Naive thymus-derived CD4-positive, alpha-beta T cell (primary cell): ENCODE data around the gene NEDD9. TPM values are rescaled to one million over a fixed set of nuclear protein-coding genes. Genes with fewer than 3 reads are reported as not detected.

Source experiments
- ATAC-seq: fragments of 150-1000 bp; cut with Tn5 transposase; 2 replicates; pipeline ENCODE4 v1.10.0; 2021; ENCODE audit warnings: mild to moderate bottlenecking, moderate library complexity
- CTCF ChIA-PET: fragments of 350-600 bp; sonication (Branson Sonifier 250); formaldehyde crosslinking; loops from one replicate; lab custom pipeline; 2021; ENCODE audit warnings: antibody characterized with exemption; lab: Charles Lee
- POLR2A ChIA-PET: fragments of 350-600 bp; sonication (Branson Sonifier 250); formaldehyde crosslinking; loops from one replicate; lab custom pipeline; 2021; ENCODE audit warnings: antibody characterized with exemption, inconsistent platforms; lab: Charles Lee
- DNase-seq, 9 donors: peaks; one replicate each; pipeline versions ENCODE4 v3.0.0 to v3.0.0-alpha.2; 2020 to 2022; ENCODE audit warnings: mixed read lengths in 1 of 9
- H3K27ac ChIP-seq: one replicate; pipeline ENCODE4 v1.7.0; 2013; ENCODE audit warnings: mild to moderate bottlenecking, low read depth, low read length, moderate library complexity
- H3K27me3 ChIP-seq, 2 donors: one replicate each; pipeline ENCODE4 v1.7.0; 2013; ENCODE audit warnings: low read length in 2 of 2, mild to moderate bottlenecking in 2 of 2, moderate library complexity in 2 of 2; ENCODE audit not compliant: control insufficient read depth in 2 of 2, insufficient read depth in 2 of 2
- H3K36me3 ChIP-seq, 3 experiments: 1 replicate in 2 of 3; 2 replicates in 1 of 3; pipeline ENCODE4 v1.7.0; 2013; ENCODE audit warnings: low read length in 3 of 3, mild to moderate bottlenecking in 3 of 3, moderate library complexity in 1 of 3; ENCODE audit not compliant: insufficient read depth in 3 of 3, control insufficient read depth in 2 of 3
- H3K4me1 ChIP-seq, 2 donors: one replicate each; pipeline ENCODE4 v1.7.0; 2013; ENCODE audit warnings: low read length in 2 of 2, mild to moderate bottlenecking in 2 of 2, moderate library complexity in 1 of 2; ENCODE audit not compliant: control insufficient read depth in 2 of 2, insufficient read depth in 2 of 2
- H3K4me3 ChIP-seq: 2 replicates; pipeline ENCODE4 v1.7.0; 2013; ENCODE audit warnings: mild to moderate bottlenecking, low read length
- H3K9me3 ChIP-seq, 3 experiments: 1 replicate in 2 of 3; 2 replicates in 1 of 3; pipeline ENCODE4 v1.7.0; 2013; ENCODE audit warnings: low read length in 3 of 3; ENCODE audit not compliant: control insufficient read depth in 2 of 3
- H3K27ac Mint-ChIP-seq, 9 donors: one replicate each; pipeline ENCODE4 v1.8.0; 2020 to 2022; ENCODE audit warnings: mixed read lengths in 9 of 9, mild to moderate bottlenecking in 8 of 9, moderate library complexity in 5 of 9, inconsistent platforms in 2 of 9
- H3K27me3 Mint-ChIP-seq, 5 donors: one replicate each; pipeline ENCODE4 v1.8.0; 2021 to 2022; ENCODE audit warnings: mixed read lengths in 5 of 5, mild to moderate bottlenecking in 1 of 5
- H3K36me3 Mint-ChIP-seq, 5 donors: one replicate each; pipeline ENCODE4 v1.8.0; 2020 to 2022; ENCODE audit warnings: mixed read lengths in 5 of 5, mild to moderate bottlenecking in 3 of 5, inconsistent platforms in 1 of 5
- H3K4me1 Mint-ChIP-seq, 7 donors: one replicate each; pipeline ENCODE4 v1.8.0; 2020 to 2022; ENCODE audit warnings: mixed read lengths in 7 of 7, mild to moderate bottlenecking in 3 of 7, inconsistent platforms in 1 of 7
- H3K4me3 Mint-ChIP-seq, 10 donors: one replicate each; pipeline ENCODE4 v1.8.0; 2020 to 2022; ENCODE audit warnings: mild to moderate bottlenecking in 10 of 10, mixed read lengths in 10 of 10, moderate library complexity in 6 of 10, inconsistent platforms in 2 of 10
- H3K9me3 Mint-ChIP-seq, 11 donors: one replicate each; pipeline ENCODE4 v1.8.0; 2020 to 2022; ENCODE audit warnings: mixed read lengths in 11 of 11, mild to moderate bottlenecking in 4 of 11, inconsistent platforms in 1 of 11, moderate library complexity in 1 of 11
- intact Hi-C, 2 donors: fragments of 100-400 bp; cut with micrococcal nuclease; formaldehyde crosslinking; loops; one replicate each; pipeline ENCODE4 v1.15.1; 2023
- polyA plus RNA-seq, 2 donors: library from polyadenylated mRNA; unstranded; fragments of 300-500 nt; fragmentation: Illumina TruSeq; gene quantifications; one replicate each; pipeline ENCODE4 v1.2.3, GENCODE V29; 2021
- total RNA-seq, 6 experiments: library from RNA in 5 of 6; stranded (reverse) in 5 of 6; gene quantifications; 1 replicate in 5 of 6; 2 replicates in 1 of 6; pipeline ENCODE4 v1.2.3 and lab custom pipeline; 2021 to 2026

Gene NEDD9
- total and polyA plus RNA-seq, 7 experiments from 2014 or later, result 14.2 to 62.9 (median 35.4) TPM

GRCh38 chr6:11222385-11223277 is 9.8 kb downstream of the NEDD9 start:
- H3K9me3 ChIP-seq, result no peaks in the 10 kb centered on the region
- ChIA-PET POLR2A (no interaction called here), CTCF (interaction anchor here (0.7 to 0.8 kb wide), 2 partner anchors 45 to 391 kb away, joined by 3 read pairs; no protein-coding TSS in a partner anchor)
- no peaks in the 10 kb centered on the region for H3K27me3 ChIP-seq
- H3K4me1 ChIP-seq, result peaks cover 8 to 37% of the 10 kb centered on the region in 2 donors
- Mint-ChIP-seq H3K27me3 (no peaks in the 10 kb centered on the region), H3K9me3 (peaks cover 0 to 8% (median 0%) of the 10 kb centered on the region in 11 donors), H3K4me1 (peaks cover 29 to 89% (median 46%) of the 10 kb centered on the region in 7 donors), H3K36me3 (peaks cover 4 to 56% (median 23%) of the 10 kb centered on the region in 5 donors), H3K4me3 (peak overlapping the region in 1 of 10 donors; percentile 76), H3K27ac (peak overlapping the region in 4 of 9 donors; percentile 5 to 83 (median 32))
- no peak for DNase-seq
- ATAC-seq, result peak; percentile 26
- H3K36me3 ChIP-seq, result peaks cover 0 to 4% (median 0%) of the 10 kb centered on the region in 3 experiments
- no peak overlapping the region for H3K27ac ChIP-seq
- intact Hi-C loops, result loop anchor here in 1 of 2 donors (2.0 kb wide), 2 partner anchors 14 to 50 kb away; no protein-coding TSS in a partner anchor
- no peak overlapping the region for H3K4me3 ChIP-seq

GRCh38 chr6:11221623-11222384 is 10.7 kb downstream of the NEDD9 start:
- Mint-ChIP-seq H3K9me3 (peaks cover 0 to 8% (median 0%) of the 10 kb centered on the region in 11 donors), H3K4me3 (peak overlapping the region in 1 of 10 donors; percentile 76), H3K27me3 (no peaks in the 10 kb centered on the region), H3K27ac (peak overlapping the region in 1 of 9 donors; percentile 83), H3K4me1 (peaks cover 26 to 92% (median 46%) of the 10 kb centered on the region in 7 donors), H3K36me3 (peaks cover 4 to 49% (median 23%) of the 10 kb centered on the region in 5 donors)
- Histone ChIP-seq H3K27ac (no peak overlapping the region), H3K4me1 (peaks cover 8 to 37% of the 10 kb centered on the region in 2 donors), H3K9me3 (no peaks in the 10 kb centered on the region), H3K4me3 (no peak overlapping the region), H3K36me3 (peaks cover 0 to 4% (median 0%) of the 10 kb centered on the region in 3 experiments), H3K27me3 (no peaks in the 10 kb centered on the region)
- intact Hi-C loops, result loop anchor here in 1 of 2 donors (2.0 kb wide), 2 partner anchors 15 to 49 kb away; no protein-coding TSS in a partner anchor
- CTCF ChIA-PET, result interaction anchor here (0.7 to 0.8 kb wide), 2 partner anchors 46 to 390 kb away, joined by 3 read pairs; no protein-coding TSS in a partner anchor
- ATAC-seq (no peak), DNase-seq (no peak)
- POLR2A ChIA-PET, result no interaction called here

- H3K27ac Mint-ChIP-seq, result peak overlapping the region in 1 of 9 donors; percentile 47
- ATAC-seq (no peak), DNase-seq (no peak)
- Histone ChIP-seq H3K9me3 (no peaks in the 10 kb centered on the region), H3K4me3 (no peak overlapping the region), H3K36me3 (peaks cover 0 to 4% (median 0%) of the 10 kb centered on the region in 3 experiments), H3K27me3 (no peaks in the 10 kb centered on the region), H3K4me1 (peaks cover 4 to 24% of the 10 kb centered on the region in 2 donors), H3K27ac (no peak overlapping the region)
- H3K4me3 Mint-ChIP-seq, result no peak overlapping the region
- intact Hi-C loops, result no loop called here
- ChIA-PET POLR2A (no interaction called here), CTCF (no interaction called here)
- H3K4me1 Mint-ChIP-seq, result peaks cover 16 to 77% (median 32%) of the 10 kb centered on the region in 7 donors
- H3K27me3 Mint-ChIP-seq, result no peaks in the 10 kb centered on the region
- H3K9me3 Mint-ChIP-seq, result no peaks in the 10 kb centered on the region
- peaks cover 11 to 50% (median 25%) of the 10 kb centered on the region in 5 donors for H3K36me3 Mint-ChIP-seq
Measured at GRCh38 chr6:11219400-11219834, 13.1 kb downstream of the NEDD9 start.

GRCh38 chr6:11218538-11219399 is 13.7 kb downstream of the NEDD9 start:
- no peaks in the 10 kb centered on the region for H3K9me3 Mint-ChIP-seq
- intact Hi-C loops, result no loop called here
- no peak for DNase-seq
- Histone ChIP-seq H3K36me3 (peaks cover 0 to 5% (median 0%) of the 10 kb centered on the region in 3 experiments), H3K27ac (no peak overlapping the region), H3K27me3 (no peaks in the 10 kb centered on the region), H3K4me3 (no peak overlapping the region), H3K4me1 (peaks cover 0 to 18% of the 10 kb centered on the region in 2 donors), H3K9me3 (no peaks in the 10 kb centered on the region)
- no peaks in the 10 kb centered on the region for H3K27me3 Mint-ChIP-seq
- ChIA-PET POLR2A (no interaction called here), CTCF (no interaction called here)
- H3K4me1 Mint-ChIP-seq, result peaks cover 10 to 72% (median 25%) of the 10 kb centered on the region in 7 donors
- peak overlapping the region in 2 of 9 donors; percentile 69 to 70 for H3K27ac Mint-ChIP-seq
- ATAC-seq, result peak; percentile 30
- no peak overlapping the region for H3K4me3 Mint-ChIP-seq
- H3K36me3 Mint-ChIP-seq, result peaks cover 11 to 46% (median 25%) of the 10 kb centered on the region in 5 donors

GRCh38 chr6:11218102-11218442 is 14.4 kb downstream of the NEDD9 start:
- CTCF ChIA-PET, result no interaction called here
- Mint-ChIP-seq H3K36me3 (peaks cover 16 to 52% (median 31%) of the 10 kb centered on the region in 5 donors), H3K27ac (no peak overlapping the region), H3K27me3 (no peaks in the 10 kb centered on the region), H3K9me3 (no peaks in the 10 kb centered on the region), H3K4me3 (no peak overlapping the region), H3K4me1 (peaks cover 7 to 70% (median 19%) of the 10 kb centered on the region in 7 donors)
- no peaks in the 10 kb centered on the region for H3K27me3 ChIP-seq
- peaks cover 0 to 12% (median 0%) of the 10 kb centered on the region in 3 experiments for H3K36me3 ChIP-seq
- no peaks in the 10 kb centered on the region for H3K9me3 ChIP-seq
- H3K4me3 ChIP-seq, result no peak overlapping the region
- POLR2A ChIA-PET, result no interaction called here
- ATAC-seq (no peak), DNase-seq (no peak)
- H3K4me1 ChIP-seq, result peaks cover 0 to 11% of the 10 kb centered on the region in 2 donors
- intact Hi-C loops, result no loop called here
- H3K27ac ChIP-seq, result no peak overlapping the region
